Measurements from ENCODE around the gene ESRRA.
"Not testable (repeated sequence)": the region's sequence is repeated elsewhere in the genome, so short reads cannot be mapped to it uniquely, and the experiment has no call there.

Gene ESRRA

DNA sequence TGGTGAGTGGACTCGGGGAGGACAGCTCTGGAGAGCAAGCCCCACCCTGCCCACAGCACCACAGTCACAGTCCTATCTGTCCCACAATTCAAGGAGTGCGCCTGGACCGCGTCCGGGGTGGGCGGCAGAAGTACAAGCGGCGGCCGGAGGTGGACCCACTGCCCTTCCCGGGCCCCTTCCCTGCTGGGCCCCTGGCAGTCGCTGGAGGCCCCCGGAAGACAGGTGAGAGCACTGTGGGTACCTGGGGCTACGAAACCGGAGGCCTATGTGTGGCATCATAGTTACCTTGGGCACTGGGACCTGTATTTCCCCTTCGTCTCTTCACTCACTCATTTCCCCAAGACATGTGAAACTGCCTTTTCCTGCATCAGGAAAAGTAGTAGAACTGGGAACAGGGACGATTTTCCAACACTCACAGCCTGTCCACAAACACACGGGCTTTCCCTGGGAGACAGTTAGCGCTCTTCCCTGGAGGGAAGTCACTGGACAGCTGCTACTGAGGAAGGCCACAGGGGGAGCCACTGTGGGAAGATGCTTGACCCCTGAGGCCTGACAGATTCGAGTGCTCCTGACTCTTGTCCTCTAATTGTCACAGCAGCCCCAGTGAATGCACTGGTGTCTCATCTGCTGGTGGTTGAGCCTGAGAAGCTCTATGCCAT, 9.0 kb downstream of the ESRRA start:
- no peak for DNase-seq

DNA sequence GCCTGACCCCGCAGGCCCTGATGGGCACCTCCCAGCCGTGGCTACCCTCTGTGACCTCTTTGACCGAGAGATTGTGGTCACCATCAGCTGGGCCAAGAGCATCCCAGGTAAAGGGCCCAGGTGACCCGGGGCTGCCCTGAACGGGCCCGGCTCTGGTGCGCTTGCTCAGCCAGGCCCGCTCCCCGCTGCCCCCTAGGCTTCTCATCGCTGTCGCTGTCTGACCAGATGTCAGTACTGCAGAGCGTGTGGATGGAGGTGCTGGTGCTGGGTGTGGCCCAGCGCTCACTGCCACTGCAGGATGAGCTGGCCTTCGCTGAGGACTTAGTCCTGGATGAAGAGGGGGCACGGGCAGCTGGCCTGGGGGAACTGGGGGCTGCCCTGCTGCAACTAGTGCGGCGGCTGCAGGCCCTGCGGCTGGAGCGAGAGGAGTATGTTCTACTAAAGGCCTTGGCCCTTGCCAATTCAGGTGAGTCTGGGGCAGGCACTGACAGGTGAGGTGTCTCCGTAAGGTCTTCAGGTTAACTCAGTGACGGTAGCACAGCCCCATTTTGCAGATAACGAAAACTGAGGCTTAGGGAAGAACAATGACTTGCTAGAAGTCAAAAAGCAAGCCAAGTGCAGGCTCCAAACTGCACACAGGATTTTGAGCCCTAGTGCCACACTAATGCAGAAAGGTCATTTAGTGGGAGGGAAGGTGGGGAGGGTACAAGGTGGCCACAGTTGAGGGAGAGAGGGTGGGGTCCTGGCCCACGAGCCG, 9.7 kb downstream of the ESRRA start:
- no peak for DNase-seq

DNA sequence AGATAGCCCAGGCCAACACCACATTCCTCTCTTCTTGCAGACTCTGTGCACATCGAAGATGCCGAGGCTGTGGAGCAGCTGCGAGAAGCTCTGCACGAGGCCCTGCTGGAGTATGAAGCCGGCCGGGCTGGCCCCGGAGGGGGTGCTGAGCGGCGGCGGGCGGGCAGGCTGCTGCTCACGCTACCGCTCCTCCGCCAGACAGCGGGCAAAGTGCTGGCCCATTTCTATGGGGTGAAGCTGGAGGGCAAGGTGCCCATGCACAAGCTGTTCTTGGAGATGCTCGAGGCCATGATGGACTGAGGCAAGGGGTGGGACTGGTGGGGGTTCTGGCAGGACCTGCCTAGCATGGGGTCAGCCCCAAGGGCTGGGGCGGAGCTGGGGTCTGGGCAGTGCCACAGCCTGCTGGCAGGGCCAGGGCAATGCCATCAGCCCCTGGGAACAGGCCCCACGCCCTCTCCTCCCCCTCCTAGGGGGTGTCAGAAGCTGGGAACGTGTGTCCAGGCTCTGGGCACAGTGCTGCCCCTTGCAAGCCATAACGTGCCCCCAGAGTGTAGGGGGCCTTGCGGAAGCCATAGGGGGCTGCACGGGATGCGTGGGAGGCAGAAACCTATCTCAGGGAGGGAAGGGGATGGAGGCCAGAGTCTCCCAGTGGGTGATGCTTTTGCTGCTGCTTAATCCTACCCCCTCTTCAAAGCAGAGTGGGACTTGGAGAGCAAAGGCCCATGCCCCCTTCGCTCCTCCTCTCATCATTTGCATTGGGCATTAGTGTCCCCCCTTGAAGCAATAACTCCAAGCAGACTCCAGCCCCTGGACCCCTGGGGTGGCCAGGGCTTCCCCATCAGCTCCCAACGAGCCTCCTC, 10.6 kb downstream of the ESRRA start:
- DNase-seq, result not testable (repeated sequence)

DNA sequence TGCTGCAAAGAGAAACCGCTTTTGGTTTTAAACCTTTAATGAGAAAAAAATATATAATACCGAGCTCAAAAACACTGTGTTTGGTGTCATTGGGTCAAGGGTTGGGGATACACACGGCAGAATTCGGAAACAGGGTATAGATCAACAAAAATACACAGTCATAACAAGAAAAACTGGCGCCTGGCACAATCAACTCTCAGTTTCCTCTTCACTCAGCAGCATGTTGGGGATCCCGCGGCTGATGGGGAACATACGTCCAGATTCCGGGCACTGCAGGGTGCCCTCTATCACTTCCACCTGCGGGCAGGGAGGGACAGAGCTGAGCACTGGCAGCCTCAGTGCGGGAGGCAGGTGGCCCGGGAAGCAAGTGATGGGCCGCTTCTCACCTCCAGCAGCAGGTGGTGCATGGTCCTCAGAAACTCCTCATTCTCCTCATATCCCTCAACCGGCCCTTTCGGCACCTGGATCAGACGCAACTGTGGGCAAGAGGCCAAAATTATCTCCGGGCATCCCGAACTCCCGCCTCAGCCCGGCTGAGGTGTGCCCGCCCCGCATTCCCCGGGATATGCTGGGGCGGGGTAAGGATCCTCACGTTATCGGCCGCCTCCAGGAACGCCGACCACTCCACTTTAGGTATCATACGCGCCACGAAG, 11.5 kb downstream of the ESRRA start:
- no peak for DNase-seq

DNA sequence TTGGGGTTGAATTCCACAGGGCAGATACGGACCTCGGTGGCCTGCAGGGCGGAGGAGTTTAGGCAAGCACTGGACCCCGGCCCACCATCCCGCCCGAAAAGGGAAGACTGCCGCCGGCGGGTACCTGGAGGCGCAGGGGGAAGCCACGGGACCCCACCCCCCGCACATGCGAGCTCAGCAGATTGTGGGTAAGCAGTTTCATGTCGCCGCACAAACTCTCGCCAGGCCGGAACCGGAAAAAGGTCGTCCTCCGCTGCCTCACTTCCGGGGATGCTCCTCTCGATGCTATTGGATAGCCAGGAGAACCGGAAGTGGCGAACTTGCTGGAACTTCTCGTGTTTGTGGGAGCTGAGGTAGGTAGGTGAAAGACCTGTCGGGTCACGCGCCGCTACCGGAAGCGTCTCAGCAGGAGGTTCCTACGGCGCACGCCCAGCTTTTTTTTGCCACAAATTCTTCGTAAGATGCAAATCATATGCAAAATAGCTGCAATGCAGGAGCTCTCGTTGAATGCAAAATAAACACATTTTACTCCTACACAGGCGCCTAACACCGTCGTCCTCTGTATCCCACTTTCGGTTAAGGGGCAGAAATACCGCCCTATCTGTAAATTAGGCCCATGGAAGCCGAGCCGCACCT, 12.1 kb downstream of the ESRRA start, which contains the start of gene TRMT112:
Gene TRMT112, minus strand, starts transcription at position 235 of the 636 bp plus-strand sequence. Its CDS starts 33 bp downstream, at position 202.
- DNase-seq, result peak; percentile 97

DNA sequence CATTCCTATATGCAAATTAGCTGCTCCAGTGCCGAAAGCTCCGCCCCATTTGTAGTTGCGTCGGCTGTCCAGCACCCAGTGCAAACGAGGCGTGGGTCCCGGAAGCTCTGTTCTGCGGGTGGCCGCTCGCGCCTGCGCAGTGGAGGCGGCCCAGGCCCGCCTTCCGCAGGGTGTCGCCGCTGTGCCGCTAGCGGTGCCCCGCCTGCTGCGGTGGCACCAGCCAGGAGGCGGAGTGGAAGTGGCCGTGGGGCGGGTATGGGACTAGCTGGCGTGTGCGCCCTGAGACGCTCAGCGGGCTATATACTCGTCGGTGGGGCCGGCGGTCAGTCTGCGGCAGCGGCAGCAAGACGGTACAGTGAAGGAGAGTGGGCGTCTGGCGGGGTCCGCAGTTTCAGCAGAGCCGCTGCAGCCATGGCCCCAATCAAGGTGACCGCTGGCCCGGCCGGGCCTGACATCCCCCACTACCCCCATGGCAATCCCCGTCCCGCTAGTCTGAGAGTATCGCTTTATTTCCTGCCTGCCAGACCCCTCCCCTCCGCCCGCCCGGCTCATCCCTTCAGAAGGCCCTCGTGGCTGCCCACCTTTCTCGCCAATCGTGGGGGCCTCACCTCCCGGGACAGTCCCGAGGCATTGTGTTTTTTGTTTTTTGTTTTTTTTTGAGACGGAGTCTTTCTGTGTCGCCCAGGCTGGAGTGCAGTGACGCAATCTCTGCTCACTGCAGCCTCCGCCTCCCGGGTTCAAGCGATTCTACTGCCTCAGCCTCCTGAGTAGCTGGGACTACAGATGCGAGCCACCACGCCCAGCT, 12.8 kb downstream of the ESRRA start, which contains the start of gene PRDX5:
Gene PRDX5, plus strand, starts transcription at position 161 of the 805 bp plus-strand sequence. Its CDS starts 95 bp downstream, at position 256.
- peak; percentile 96 for DNase-seq

DNA sequence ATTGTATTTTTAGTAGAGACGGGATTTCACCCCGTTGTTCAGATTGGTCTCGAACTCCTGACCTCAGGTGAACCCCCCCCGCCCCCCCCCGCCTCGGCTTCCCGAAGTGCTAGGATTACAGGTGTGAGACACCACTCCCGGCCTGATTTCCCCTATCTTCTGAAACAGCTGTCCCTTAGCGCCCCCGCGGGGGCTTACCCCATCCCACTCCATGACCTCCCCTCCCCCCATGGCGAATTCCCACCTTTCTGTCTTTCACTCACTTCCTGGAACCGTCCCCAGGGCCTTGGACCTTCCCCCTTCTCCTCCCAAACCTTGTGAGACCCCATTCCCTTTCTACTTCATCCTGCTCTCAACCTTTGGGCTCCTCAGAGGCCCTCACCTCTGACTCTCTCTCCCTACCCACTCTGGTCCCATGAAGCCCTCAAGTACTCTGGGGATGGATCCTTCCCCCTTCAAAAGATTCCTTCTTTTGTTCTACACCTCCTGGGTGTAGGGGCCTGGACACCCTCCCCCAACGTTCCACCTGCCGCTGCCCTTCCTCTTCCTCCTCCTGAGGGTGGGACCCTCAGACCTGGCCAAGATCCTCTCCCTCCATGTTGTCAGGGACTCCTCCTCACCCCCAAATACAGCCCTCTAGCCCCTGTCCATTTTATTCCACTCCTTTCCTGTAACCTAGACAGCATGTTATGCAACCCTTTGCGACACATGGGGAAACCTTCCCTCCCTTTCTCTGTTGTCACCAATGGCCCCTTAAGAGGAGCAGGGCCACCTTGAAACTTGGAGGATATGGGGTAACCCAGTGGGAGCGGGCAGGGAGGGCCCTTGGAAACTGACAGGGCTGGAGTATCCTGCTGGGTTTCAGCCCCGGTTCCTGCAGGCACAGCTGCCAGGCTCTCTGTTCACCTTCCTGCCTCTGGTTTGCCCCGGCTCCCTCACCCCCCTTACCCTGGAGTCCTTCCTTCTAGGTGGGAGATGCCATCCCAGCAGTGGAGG, 13.7 kb downstream of the ESRRA start:
- no peak for DNase-seq

DNA sequence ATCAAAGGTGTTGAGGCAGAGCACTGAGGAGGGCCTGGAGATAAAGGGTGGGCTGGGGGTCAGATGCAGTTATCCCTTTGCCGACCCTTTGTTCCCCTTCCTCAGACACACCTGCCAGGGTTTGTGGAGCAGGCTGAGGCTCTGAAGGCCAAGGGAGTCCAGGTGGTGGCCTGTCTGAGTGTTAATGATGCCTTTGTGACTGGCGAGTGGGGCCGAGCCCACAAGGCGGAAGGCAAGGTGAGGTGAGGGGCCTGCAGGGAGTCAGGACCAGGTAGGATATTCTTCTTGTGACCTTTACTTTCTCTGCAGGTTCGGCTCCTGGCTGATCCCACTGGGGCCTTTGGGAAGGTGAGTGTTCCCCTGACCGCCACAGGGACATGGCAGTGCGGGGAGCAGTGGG, 15.2 kb downstream of the ESRRA start:
- DNase-seq, result no peak

DNA sequence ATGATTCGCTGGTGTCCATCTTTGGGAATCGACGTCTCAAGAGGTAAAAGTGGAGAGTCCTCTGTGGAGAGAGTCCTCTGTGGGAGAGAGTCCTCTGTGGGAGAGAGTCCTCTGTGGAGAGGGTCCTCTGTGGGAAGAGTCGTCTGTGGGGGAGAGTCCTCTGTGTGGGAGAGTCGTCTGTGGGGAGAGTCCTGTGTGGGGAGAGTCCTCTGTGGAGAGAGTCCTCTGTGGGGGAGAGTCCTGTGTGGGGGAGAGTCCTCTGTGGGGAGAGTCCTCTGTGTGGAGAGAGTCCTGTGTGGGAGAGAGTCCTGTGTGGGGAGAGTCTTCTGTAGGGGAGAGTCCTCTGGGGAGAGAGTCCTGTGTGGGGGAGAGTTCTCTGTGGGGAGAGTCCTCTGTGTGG, 15.7 kb downstream of the ESRRA start:
- DNase-seq, result no peak

DNA sequence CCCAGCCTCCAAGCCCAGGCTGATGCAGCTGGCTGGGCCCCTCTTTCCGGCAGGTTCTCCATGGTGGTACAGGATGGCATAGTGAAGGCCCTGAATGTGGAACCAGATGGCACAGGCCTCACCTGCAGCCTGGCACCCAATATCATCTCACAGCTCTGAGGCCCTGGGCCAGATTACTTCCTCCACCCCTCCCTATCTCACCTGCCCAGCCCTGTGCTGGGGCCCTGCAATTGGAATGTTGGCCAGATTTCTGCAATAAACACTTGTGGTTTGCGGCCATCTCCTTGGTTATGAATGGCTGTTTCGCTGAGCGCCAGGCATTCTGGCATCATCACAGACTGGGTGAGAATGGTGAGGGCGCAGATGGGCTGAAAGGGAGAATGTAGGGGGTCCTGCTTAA, 16.2 kb downstream of the ESRRA start:
- DNase-seq, result no peak

DNA sequence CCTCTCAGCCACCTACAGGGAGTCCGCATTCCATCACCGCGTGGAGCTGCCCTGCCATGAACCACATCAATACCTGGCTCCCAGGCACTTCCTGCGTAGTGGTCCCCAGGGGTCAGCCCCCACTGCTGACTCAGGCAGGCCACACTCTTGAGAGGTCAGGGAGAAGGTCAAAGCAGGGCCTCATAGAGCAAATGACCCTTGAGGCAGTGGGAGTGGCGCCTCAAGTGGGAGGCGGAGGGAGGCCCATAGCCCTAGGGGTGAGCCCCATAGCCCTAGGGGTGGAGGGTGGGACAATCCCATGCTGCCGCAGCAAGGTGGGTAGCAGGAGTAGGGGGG, 17.6 kb downstream of the ESRRA start:
- DNase-seq, result no peak

DNA sequence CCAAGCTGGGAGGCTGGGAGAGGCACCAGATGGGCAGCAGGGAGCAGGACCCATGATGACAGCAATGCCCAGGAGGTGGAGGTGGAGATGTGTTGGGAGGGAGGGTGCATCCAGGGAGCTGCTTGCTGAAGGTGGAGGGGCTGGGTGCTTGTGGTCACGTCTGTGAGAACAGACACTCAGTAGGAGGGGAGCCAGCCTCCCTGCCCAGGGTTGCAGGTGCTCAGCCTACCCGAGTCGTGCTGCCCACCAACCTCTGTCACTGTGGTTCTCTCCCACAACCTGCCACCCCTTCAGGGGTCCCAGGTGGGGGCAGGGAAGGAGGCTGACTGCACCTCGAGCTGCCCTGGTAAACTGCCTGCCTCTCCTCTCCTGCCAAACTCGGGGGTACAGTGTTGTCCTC, 18.0 kb downstream of the ESRRA start:
- no peak for DNase-seq

DNA sequence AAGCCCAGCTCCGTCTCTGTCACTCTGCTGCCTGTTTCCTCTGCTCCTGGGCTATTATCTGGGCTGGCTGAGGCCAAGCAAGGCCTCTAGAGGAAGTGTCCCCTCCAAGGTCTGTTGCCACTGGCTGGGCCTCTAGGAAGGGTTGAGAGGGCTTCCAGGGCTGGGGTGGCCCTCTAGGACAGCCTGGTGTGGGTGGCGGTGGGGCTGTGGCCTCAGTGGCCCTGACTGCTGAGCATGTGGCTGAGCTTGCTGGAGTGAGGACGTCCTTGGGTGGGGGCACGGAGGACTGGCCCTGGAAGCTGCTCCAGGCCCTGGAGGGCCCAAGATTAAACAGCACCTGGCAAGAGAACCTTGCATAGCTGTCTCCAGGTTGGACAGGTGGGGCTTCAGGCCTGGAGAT, 18.7 kb downstream of the ESRRA start:
- not testable (repeated sequence) for DNase-seq

DNA sequence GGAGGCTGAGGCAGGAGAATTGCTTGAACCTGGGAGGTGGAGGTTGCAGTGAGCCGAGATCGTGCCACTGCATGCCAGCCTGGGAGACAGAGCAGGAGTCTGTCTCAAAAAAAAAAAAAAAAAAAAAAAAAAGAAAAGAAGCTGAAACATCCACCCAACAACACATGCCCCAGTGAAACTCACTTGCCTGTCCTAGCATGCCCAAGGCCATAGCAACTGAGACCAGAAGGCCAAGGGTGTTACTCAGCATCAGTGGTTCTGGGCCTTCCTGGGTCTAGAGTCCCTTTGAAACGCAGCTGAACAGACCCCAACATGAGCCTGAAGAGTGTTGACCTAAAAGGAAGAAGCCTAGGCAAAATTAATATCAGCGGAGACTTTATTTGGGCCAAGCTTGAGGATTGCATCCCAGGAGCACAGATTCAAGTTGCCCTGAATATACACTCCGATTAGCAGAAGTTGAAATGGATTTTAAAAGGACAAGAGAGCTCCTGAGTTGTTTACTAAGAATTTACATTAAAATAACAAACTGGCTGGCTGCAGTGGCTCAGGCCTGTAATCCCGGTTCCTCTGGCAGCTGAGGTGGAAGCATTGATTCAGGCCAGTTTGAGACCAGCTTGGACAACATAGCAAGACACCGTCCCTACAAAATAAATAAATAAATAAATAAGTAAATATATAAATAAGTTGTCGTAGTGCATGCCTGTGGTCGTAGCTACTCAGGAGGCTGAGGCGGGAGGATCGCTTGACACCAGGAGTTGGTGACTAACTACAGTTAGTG, 19.6 kb downstream of the ESRRA start:
- no peak for DNase-seq

DNA sequence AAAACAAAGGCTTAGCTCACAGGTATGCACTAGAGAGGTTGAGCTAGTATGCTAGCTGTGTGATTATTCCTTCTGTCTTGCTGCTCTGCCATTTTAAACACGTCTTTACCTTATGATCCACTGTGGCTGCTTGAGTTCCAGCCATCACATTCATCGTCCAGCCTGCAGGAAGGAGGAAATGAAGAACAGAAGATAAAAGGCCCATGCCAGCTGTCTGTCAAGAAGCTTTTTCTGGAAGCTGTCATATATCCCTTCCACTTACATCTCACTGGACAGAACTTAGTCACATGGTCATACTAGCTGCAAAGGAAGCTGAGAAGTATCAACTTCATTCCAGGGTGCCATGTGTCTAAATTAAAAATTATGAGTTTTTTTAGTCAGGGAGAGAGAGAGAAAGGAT, 22.1 kb downstream of the ESRRA start:
- no peak for DNase-seq

DNA sequence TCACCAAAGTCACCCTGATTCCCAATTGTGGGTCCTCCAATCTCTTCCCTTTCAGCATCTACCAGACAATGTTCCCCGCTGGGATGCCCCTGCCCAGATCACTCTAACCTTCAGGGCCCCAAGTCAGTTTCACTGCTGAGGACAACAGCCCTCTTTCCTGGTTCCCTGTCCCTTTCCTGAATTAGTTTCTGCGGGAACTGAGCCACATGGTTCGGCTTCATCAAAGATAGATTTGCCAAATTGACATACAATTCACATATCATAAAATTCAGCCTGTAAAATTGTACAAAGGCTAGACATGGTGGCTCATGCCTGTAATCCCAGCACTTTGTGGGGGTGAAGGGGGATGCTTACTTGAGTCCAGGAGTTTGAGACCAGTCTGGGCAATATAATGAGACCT, 22.7 kb downstream of the ESRRA start:
- no peak for DNase-seq

DNA sequence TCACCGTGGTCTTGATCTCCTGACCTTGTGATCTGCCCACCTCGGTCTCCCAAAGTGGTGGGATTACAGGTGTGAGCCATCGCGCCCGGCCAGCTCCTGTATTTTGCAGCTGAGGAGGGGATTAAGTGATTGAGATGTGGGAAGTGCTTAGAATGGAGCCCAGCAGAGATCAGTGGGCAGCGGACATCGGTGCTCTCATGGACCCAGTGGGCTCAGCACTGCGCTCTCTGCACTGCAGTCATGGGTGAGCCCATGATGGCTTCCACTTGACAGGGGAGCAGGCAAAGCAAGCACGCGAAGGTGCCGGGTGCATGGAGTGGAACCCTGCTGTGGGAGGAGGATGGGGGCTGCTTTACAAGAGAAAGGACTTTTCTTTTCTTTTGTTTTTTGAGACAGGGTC, 25.6 kb downstream of the ESRRA start:
- DNase-seq, result no peak

DNA sequence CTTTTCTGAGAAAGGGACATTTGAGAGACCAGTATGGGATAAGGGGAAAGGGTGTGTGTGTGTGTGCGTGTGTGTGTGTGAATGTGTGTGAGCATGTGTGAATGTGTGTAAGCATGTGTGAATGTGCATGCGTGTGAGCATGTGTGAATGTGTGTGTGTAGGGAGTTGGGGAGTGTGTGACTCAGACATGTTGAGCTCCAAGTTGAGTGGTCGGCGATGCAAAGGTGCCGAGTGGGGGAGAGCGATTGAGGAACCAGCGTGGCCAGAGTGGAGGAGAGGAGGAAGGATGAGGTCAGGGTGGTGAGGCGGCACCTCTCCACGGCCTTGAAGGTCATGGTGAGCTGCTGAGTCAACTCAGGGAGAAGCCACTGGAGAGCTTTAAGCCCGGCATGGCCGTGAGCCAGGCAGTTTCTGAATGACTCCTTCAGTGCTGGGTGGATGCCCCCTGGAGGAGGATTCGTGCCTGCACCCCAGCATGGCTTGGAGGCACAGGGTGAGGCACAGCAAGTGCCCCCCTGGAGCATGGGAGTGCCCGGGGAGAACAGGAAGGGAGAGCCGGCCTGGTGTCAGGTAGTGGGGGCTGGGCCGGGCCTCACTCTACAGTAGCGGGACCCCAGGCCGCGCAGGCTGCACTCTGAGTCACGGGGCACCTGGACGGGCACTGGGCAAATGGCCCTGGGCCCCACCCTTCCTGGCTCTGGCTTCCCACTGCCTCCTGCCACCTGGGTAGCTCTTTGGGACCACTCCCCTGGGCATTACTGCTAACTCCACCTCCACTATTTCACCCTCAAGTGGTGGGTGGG, 26.4 kb downstream of the ESRRA start:
- peak; percentile 82 for DNase-seq

Measured in fibroblast of skin of abdomen (primary cell).